ENCODE measurements around the gene PRDX2.

PRDX2 gene

DNA sequence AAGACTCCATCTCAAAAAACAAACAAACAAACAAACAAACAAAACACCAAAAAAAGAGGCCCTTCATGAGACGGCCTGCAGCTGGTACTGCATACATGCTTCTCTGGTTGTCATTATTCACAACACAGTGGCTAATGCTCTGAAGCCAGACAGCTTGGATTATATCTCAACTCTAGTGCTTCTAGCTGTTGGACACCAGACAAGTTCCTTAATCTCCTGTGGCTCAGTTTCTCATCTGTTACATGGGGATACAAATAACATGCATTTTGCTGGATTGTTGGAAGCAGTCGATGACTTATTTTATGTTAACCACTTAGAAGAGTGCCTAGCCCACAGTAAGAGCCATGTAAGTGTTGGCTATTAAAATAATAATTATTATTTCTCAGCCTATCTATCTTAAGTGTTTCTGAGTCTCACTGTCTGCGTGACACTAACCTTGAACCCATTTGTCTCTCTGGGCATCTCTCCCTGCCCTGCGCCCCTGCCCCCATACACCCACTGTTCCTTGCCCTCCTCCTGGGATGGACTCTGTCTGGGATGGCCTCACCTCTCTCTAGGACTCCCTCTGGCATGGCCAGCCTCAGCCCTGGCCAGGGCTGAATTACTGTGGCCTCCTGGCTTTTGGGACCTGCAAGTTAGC lies 13.4 kb downstream of the PRDX2 start:
- H3K4me2 ChIP-seq (ENCODE audit: low read length), result peak overlapping the region; percentile 98
- no peaks in the 10 kb centered on the region for H3K9me3 ChIP-seq (ENCODE audit: insufficient read depth, low read length)
- TF ChIP-seq, protein P1, sequence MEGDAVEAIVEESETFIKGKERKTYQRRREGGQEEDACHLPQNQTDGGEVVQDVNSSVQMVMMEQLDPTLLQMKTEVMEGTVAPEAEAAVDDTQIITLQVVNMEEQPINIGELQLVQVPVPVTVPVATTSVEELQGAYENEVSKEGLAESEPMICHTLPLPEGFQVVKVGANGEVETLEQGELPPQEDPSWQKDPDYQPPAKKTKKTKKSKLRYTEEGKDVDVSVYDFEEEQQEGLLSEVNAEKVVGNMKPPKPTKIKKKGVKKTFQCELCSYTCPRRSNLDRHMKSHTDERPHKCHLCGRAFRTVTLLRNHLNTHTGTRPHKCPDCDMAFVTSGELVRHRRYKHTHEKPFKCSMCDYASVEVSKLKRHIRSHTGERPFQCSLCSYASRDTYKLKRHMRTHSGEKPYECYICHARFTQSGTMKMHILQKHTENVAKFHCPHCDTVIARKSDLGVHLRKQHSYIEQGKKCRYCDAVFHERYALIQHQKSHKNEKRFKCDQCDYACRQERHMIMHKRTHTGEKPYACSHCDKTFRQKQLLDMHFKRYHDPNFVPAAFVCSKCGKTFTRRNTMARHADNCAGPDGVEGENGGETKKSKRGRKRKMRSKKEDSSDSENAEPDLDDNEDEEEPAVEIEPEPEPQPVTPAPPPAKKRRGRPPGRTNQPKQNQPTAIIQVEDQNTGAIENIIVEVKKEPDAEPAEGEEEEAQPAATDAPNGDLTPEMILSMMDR (IDR thresholded peaks at IDR 0.05; ENCODE audit: low read depth, low read length), result no peak
- no peak for TF ChIP-seq EZH2phosphoT487 (IDR thresholded peaks at IDR 0.05; ENCODE audit: low read depth)
- H3K27me3 ChIP-seq (ENCODE audit: low read depth, low read length), result no peaks in the 10 kb centered on the region
- H4K20me1 ChIP-seq (ENCODE audit: insufficient read depth, low read length), result peaks cover 4% of the 10 kb centered on the region; the same call in 1 of the 2 replicates
- peaks cover 64% of the 10 kb centered on the region for H3K4me1 ChIP-seq (ENCODE audit: low read length)
- peaks cover 15% of the 10 kb centered on the region for H3K36me3 ChIP-seq (replicated peaks; ENCODE audit: low read depth, low read length)
- H2AFZ ChIP-seq (ENCODE audit: low read depth, low read length), result no peak overlapping the region
- H3K9ac ChIP-seq (ENCODE audit: low read length), result peak overlapping the region; percentile 100
- H3K79me2 ChIP-seq (ENCODE audit: low read length), result peaks cover 34% of the 10 kb centered on the region
- H3K4me3 ChIP-seq (ENCODE audit: low read length), result peak overlapping the region; percentile 87
- peak overlapping the region; percentile 97 for H3K27ac ChIP-seq (ENCODE audit: low read length)

DNA sequence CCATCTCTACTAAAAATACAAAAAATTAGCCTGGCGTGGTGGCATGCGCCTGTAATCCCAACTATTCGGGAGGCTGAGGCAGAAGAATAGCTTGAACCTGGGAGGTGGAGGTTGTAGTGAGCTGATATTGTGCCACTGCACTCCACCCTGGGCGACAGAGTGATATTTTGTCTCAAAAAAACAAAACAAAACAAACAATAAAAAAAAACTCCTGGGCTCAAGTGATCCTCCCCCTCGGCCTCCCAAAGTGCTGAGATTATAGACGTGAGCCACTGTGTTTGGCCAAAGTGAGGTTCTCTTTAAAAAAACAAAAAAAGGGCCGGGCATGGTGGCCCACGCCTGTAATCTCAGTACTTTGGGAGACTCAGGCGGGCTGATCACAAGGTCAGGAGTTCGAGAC lies 14.1 kb downstream of the PRDX2 start:
- Histone ChIP-seq H3K4me1 (ENCODE audit: low read length) (peaks cover 69% of the 10 kb centered on the region), H3K36me3 (replicated peaks; ENCODE audit: low read depth, low read length) (peaks cover 8% of the 10 kb centered on the region), H3K79me2 (ENCODE audit: low read length) (peaks cover 27% of the 10 kb centered on the region), H3K4me2 (ENCODE audit: low read length) (no peak overlapping the region), H3K4me3 (ENCODE audit: low read length) (no peak overlapping the region), H4K20me1 (ENCODE audit: insufficient read depth, low read length) (no peaks in the 10 kb centered on the region; the same call in 1 of the 2 replicates), H3K27me3 (ENCODE audit: low read depth, low read length) (no peaks in the 10 kb centered on the region), H3K9me3 (ENCODE audit: insufficient read depth, low read length) (no peaks in the 10 kb centered on the region), H2AFZ (ENCODE audit: low read depth, low read length) (no peak overlapping the region), H3K27ac (ENCODE audit: low read length) (peak overlapping the region; percentile 93), H3K9ac (ENCODE audit: low read length) (no peak overlapping the region)
- TF ChIP-seq, protein P1 (IDR thresholded peaks at IDR 0.05; ENCODE audit: low read depth, low read length), result no peak
- no peak for TF ChIP-seq EZH2phosphoT487 (IDR thresholded peaks at IDR 0.05; ENCODE audit: low read depth)

DNA sequence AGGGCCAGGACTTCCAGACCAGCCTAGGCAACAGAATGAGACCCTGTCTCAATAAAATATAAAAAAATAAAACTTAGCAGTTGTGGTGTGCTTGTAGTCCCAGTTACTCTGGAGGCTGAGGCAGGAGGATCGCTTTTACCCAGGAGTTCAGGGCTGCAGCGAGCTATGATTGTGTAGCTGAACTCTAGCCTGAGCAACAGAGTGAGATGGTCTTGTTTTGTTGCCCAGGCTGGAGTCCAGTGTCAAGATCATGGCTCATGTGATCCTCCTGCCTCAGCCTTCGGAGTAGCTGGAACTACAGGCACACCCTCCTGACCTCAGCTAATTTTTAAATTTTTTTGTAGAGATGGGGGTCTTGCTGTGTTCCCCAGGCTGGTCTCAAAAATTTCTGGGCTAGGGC lies 14.6 kb downstream of the PRDX2 start:
- no peak overlapping the region for H3K4me3 ChIP-seq (ENCODE audit: low read length)
- peaks cover 73% of the 10 kb centered on the region for H3K4me1 ChIP-seq (ENCODE audit: low read length)
- peak overlapping the region; percentile 99 for H3K4me2 ChIP-seq (ENCODE audit: low read length)
- peak overlapping the region; percentile 85 for H3K9ac ChIP-seq (ENCODE audit: low read length)
- H3K27me3 ChIP-seq (ENCODE audit: low read depth, low read length), result no peaks in the 10 kb centered on the region
- peaks cover 22% of the 10 kb centered on the region for H3K79me2 ChIP-seq (ENCODE audit: low read length)
- TF ChIP-seq EZH2phosphoT487 (IDR thresholded peaks at IDR 0.05; ENCODE audit: low read depth), result no peak
- TF ChIP-seq, protein P1 (IDR thresholded peaks at IDR 0.05; ENCODE audit: low read depth, low read length), result no peak
- H3K9me3 ChIP-seq (ENCODE audit: insufficient read depth, low read length), result no peaks in the 10 kb centered on the region
- no peak overlapping the region for H2AFZ ChIP-seq (ENCODE audit: low read depth, low read length)
- H3K27ac ChIP-seq (ENCODE audit: low read length), result peak overlapping the region; percentile 93
- H4K20me1 ChIP-seq (ENCODE audit: insufficient read depth, low read length), result no peaks in the 10 kb centered on the region; the same call in 1 of the 2 replicates
- H3K36me3 ChIP-seq (replicated peaks; ENCODE audit: low read depth, low read length), result peaks cover 3% of the 10 kb centered on the region

GRCh38 chr19:12786141-12786870 lies 15.3 kb downstream of the PRDX2 start:
- Histone ChIP-seq H3K9me3 (ENCODE audit: insufficient read depth, low read length) (no peaks in the 10 kb centered on the region), H3K4me3 (ENCODE audit: low read length) (no peak overlapping the region), H3K4me1 (ENCODE audit: low read length) (peaks cover 79% of the 10 kb centered on the region), H3K79me2 (ENCODE audit: low read length) (peaks cover 16% of the 10 kb centered on the region), H3K36me3 (replicated peaks; ENCODE audit: low read depth, low read length) (no peaks in the 10 kb centered on the region), H3K4me2 (ENCODE audit: low read length) (peak overlapping the region; percentile 99), H3K27me3 (ENCODE audit: low read depth, low read length) (no peaks in the 10 kb centered on the region), H2AFZ (ENCODE audit: low read depth, low read length) (no peak overlapping the region; the same call in 1 of the 2 replicates), H3K9ac (ENCODE audit: low read length) (peak overlapping the region; percentile 85), H4K20me1 (ENCODE audit: insufficient read depth, low read length) (no peaks in the 10 kb centered on the region), H3K27ac (ENCODE audit: low read length) (peak overlapping the region; percentile 93)
- TF ChIP-seq EZH2phosphoT487 (IDR thresholded peaks at IDR 0.05; ENCODE audit: low read depth), result no peak
- TF ChIP-seq, protein P1 (IDR thresholded peaks at IDR 0.05; ENCODE audit: low read depth, low read length), result no peak
